Endothelial cell of umbilical vein (primary cell): ENCODE measurements around the gene BCAR3.

Source experiments
- CTCF ChIP-seq, 2 donors: IDR thresholded peaks; 1 replicate in 1 of 2; 2 replicates in 1 of 2; pipeline ENCODE4 v1.5.1; 2011; ENCODE audit warnings: low read length in 2 of 2, mild to moderate bottlenecking in 2 of 2, moderate library complexity in 2 of 2, control low read depth in 1 of 2, inconsistent platforms in 1 of 2, low read depth in 1 of 2; ENCODE audit not compliant: insufficient read depth in 1 of 2; ENCODE audit errors: extremely low read depth in 1 of 2
- MYC ChIP-seq: IDR thresholded peaks from one replicate; pipeline ENCODE4 v1.6.1; 2011; ENCODE audit warnings: mild to moderate bottlenecking, low read depth, low read length
- POLR2A ChIP-seq: IDR thresholded peaks from 2 replicates; pipeline ENCODE4 v1.6.1; 2012; ENCODE audit warnings: low read depth, mild to moderate bottlenecking, control low read depth, low read length
- POLR2AphosphoS5 ChIP-seq: IDR thresholded peaks from 2 replicates; pipeline ENCODE4 v1.6.1; 2012; ENCODE audit warnings: low read depth, mild to moderate bottlenecking, control low read depth, low read length, moderate library complexity; ENCODE audit not compliant: insufficient read depth

GRCh38 chr1:93631626-93632365 is 49.8 kb downstream of the BCAR3 start:
- TF ChIP-seq POLR2A = no peak
- TF ChIP-seq CTCF (IDR thresholded peaks at IDR 0.05; ENCODE audit: extremely low read depth in 1 of 2, insufficient read depth in 1 of 2, low read depth in 1 of 2, low read length in 2 of 2) = peak in 1 of 2 donors; percentile 13
- TF ChIP-seq POLR2AphosphoS5 = no peak
- no peak for TF ChIP-seq MYC
